Duodenal mucosa (tissue), 2 donors: ENCODE results near the gene SEC24D.

ENCODE experiments used
- H3K27ac ChIP-seq: one replicate; pipeline ENCODE4 v1.7.0; 2013; ENCODE audit warnings: low read depth, low read length
- H3K27me3 ChIP-seq, 2 donors: one replicate each; pipeline ENCODE4 v1.7.0; 2013; ENCODE audit warnings: low read length in 2 of 2, control low read depth in 1 of 2; ENCODE audit not compliant: insufficient read depth in 2 of 2, control insufficient read depth in 1 of 2
- H3K36me3 ChIP-seq, 2 donors: one replicate each; pipeline ENCODE4 v1.7.0; 2013; ENCODE audit warnings: low read length in 2 of 2, control low read depth in 1 of 2; ENCODE audit not compliant: insufficient read depth in 2 of 2, control insufficient read depth in 1 of 2
- H3K4me1 ChIP-seq, 2 donors: one replicate each; pipeline ENCODE4 v1.7.0; 2013; ENCODE audit warnings: low read length in 2 of 2, control low read depth in 1 of 2; ENCODE audit not compliant: insufficient read depth in 2 of 2, control insufficient read depth in 1 of 2
- H3K4me3 ChIP-seq, 2 donors: one replicate each; pipeline ENCODE4 v1.7.0; 2013; ENCODE audit warnings: low read length in 2 of 2, low read depth in 1 of 2
- H3K9ac ChIP-seq, 2 donors: one replicate each; pipeline ENCODE4 v1.7.0; 2013; ENCODE audit warnings: low read length in 2 of 2, low read depth in 1 of 2
- H3K9me3 ChIP-seq, 2 donors: one replicate each; pipeline ENCODE4 v1.7.0; 2013; ENCODE audit warnings: low read length in 2 of 2, control low read depth in 1 of 2; ENCODE audit not compliant: control insufficient read depth in 1 of 2

The SEC24D gene

GRCh38 chr4:118866442-118866841 lies 30.5 kb upstream of the SEC24D start:
- Histone ChIP-seq H3K9me3 (no peaks in the 10 kb centered on the region), H3K27ac (no peak overlapping the region), H3K36me3 (no peaks in the 10 kb centered on the region), H3K9ac (no peak overlapping the region), H3K4me3 (no peak overlapping the region), H3K4me1 (peaks cover 0 to 6% of the 10 kb centered on the region in 2 donors), H3K27me3 (no peaks in the 10 kb centered on the region)

GRCh38 chr4:118865091-118865708 lies 29.3 kb upstream of the SEC24D start:
- no peaks in the 10 kb centered on the region for H3K9me3 ChIP-seq
- no peaks in the 10 kb centered on the region for H3K27me3 ChIP-seq
- H3K27ac ChIP-seq = no peak overlapping the region
- H3K9ac ChIP-seq = no peak overlapping the region
- no peaks in the 10 kb centered on the region for H3K36me3 ChIP-seq
- H3K4me3 ChIP-seq = no peak overlapping the region
- H3K4me1 ChIP-seq = peaks cover 0 to 6% of the 10 kb centered on the region in 2 donors

- no peak overlapping the region for H3K9ac ChIP-seq
- no peaks in the 10 kb centered on the region for H3K27me3 ChIP-seq
- no peaks in the 10 kb centered on the region for H3K4me1 ChIP-seq
- H3K36me3 ChIP-seq = no peaks in the 10 kb centered on the region
- no peak overlapping the region for H3K4me3 ChIP-seq
- H3K9me3 ChIP-seq = no peaks in the 10 kb centered on the region
- no peak overlapping the region for H3K27ac ChIP-seq
Observed at GRCh38 chr4:118858779-118859178, 22.9 kb upstream of the SEC24D start.

DNA sequence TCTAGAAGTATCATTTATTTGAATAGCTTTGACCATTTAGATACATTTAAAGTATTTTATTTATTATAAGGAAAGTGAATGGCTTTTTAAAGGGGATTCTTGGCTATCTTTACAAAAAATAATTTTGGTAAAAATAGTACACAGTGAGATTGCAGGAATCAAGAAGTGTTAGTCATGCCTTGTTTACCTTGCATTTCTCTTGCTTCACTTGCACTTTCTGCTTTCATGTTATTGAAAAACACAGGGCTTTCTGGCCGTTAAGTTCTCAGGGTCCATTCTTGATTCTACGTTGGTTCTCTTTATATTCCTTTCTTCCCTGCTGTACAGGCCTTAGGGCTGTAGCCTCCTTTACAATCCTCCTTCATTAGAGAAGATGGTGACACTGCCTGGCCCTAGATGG lies 21.8 kb upstream of the SEC24D start:
- H3K36me3 ChIP-seq = no peaks in the 10 kb centered on the region
- H3K27me3 ChIP-seq = no peaks in the 10 kb centered on the region
- H3K9me3 ChIP-seq = no peaks in the 10 kb centered on the region
- H3K27ac ChIP-seq = no peak overlapping the region
- H3K9ac ChIP-seq = no peak overlapping the region
- no peaks in the 10 kb centered on the region for H3K4me1 ChIP-seq
- no peak overlapping the region for H3K4me3 ChIP-seq

- H3K4me3 ChIP-seq = peak overlapping the region; percentile 69 to 80
- H3K9me3 ChIP-seq = no peaks in the 10 kb centered on the region
- peak overlapping the region; percentile 52 to 56 for H3K9ac ChIP-seq
- H3K36me3 ChIP-seq = no peaks in the 10 kb centered on the region
- no peaks in the 10 kb centered on the region for H3K27me3 ChIP-seq
- H3K27ac ChIP-seq = no peak overlapping the region
- H3K4me1 ChIP-seq = no peaks in the 10 kb centered on the region
Observed at GRCh38 chr4:118850488-118851173, 14.7 kb upstream of the SEC24D start.

DNA sequence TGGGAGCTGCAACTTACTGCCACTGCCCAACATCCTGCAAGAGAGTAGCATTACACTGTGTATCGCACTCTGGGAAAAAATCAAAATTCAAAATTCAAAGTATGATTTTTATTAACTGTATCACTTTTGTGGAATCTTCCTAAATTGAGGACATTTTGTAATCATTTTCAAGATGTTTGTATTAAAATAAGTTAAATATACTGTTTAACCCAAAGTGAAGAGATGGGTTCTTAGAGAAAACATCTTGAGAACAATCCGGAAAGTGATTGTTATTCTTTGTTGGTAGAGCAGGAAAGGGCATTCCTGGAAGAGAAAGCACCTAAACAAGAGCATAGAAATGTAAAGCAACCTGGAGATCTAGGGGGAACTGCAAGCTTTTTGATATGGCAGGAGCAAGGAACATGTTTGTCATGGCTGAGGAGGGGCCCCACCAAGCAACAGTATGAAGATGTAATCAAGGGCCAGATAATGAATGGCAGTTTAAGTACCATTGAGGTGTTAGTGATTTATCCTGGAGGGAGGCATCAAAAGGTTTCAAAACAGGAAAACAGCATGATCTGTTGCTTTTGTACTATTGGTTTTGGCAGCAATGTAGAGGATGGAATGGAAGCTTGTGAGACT lies 14.1 kb upstream of the SEC24D start:
- H3K27ac ChIP-seq = no peak overlapping the region
- no peak overlapping the region for H3K9ac ChIP-seq

DNA sequence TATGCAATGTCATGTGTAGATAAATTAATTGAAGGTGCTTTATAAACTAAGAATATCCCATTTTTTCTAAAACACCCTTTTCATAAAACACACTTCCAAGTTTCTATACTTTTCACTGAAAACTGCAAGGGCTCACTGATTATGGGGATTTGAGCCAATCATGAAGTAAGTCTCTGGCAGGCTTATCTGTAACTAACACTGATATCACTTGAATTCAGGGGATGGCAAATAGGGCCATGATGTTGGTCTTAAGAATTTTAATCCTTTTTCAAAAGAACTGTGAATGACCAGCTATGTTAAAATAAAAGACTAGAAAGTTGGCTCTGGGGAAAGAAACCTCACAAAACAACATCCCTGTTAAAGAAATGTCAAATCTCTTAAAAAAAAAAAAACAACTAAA lies 13.0 kb upstream of the SEC24D start:
- Histone ChIP-seq H3K27me3 (no peaks in the 10 kb centered on the region), H3K4me3 (no peak overlapping the region), H3K36me3 (no peaks in the 10 kb centered on the region), H3K9ac (no peak overlapping the region), H3K9me3 (no peaks in the 10 kb centered on the region), H3K4me1 (no peaks in the 10 kb centered on the region), H3K27ac (no peak overlapping the region)

More for the DNA sequence above, 14.1 kb upstream of the SEC24D start:
- Histone ChIP-seq H3K36me3 (no peaks in the 10 kb centered on the region), H3K9me3 (no peaks in the 10 kb centered on the region), H3K27me3 (no peaks in the 10 kb centered on the region), H3K4me3 (peak overlapping the region; percentile 69 to 80), H3K4me1 (no peaks in the 10 kb centered on the region)

- Histone ChIP-seq H3K4me3 (no peak overlapping the region), H3K27ac (no peak overlapping the region), H3K9me3 (no peaks in the 10 kb centered on the region), H3K4me1 (no peaks in the 10 kb centered on the region), H3K9ac (no peak overlapping the region), H3K36me3 (no peaks in the 10 kb centered on the region), H3K27me3 (no peaks in the 10 kb centered on the region)
Observed at GRCh38 chr4:118848242-118848641, 12.3 kb upstream of the SEC24D start.

- Histone ChIP-seq H3K9me3 (no peaks in the 10 kb centered on the region), H3K27me3 (no peaks in the 10 kb centered on the region), H3K36me3 (no peaks in the 10 kb centered on the region), H3K9ac (no peak overlapping the region), H3K4me3 (no peak overlapping the region), H3K4me1 (no peaks in the 10 kb centered on the region), H3K27ac (no peak overlapping the region)
Observed at GRCh38 chr4:118846979-118847378, 11.1 kb upstream of the SEC24D start.

- Histone ChIP-seq H3K9ac (no peak overlapping the region), H3K27me3 (no peaks in the 10 kb centered on the region), H3K9me3 (no peaks in the 10 kb centered on the region), H3K36me3 (no peaks in the 10 kb centered on the region), H3K4me1 (no peaks in the 10 kb centered on the region), H3K4me3 (no peak overlapping the region), H3K27ac (no peak overlapping the region)
Observed at GRCh38 chr4:118845552-118846050, 9.7 kb upstream of the SEC24D start.
